ENCODE results near the gene PPP1R13B. TPM values are rescaled to one million over a fixed set of nuclear protein-coding genes. Genes with fewer than 3 reads are reported as not detected.

The PPP1R13B gene
- polyA plus RNA-seq, 1 of the 3 experiments (the other 2 are of a cell fraction), result 5.7 TPM

DNA sequence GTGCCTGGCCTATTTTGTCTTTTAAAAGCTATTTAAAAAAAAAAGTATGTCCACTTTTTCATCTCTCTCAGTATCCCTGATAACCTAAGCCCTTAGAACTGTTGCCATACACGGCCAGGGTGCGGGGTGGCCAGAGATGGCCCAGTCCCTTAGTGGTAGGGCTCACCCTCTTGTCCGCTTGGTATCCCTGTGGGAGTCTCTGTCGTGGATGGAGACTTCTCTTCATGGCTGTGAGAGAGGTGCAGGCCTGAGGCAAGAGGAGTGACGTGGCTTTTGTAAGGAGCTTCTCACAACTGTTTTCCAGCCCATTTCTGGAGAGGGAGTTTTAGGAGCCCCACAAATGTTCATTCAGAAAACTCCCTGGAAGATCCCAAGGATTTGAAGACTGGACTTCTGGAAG, 158.9 kb downstream of the PPP1R13B start:
- no peaks in the 10 kb centered on the region for H3K9me2 ChIP-seq
- H2AFZ ChIP-seq (ENCODE audit: low read depth), result no peak overlapping the region
- H3K27me3 ChIP-seq (ENCODE audit: insufficient read depth), result no peaks in the 10 kb centered on the region
- no peak overlapping the region for H3K4me2 ChIP-seq
- no peak overlapping the region for H3K9ac ChIP-seq
- peaks cover 22% of the 10 kb centered on the region for H3F3A ChIP-seq (replicated peaks; ENCODE audit: insufficient read depth)
- 0 out of 2 replicates have a peak, but pooled peaks cover 7% of the 10 kb centered on the region for H4K20me1 ChIP-seq (ENCODE audit: insufficient read depth)
- ChIA-PET POLR2A (no interaction called here), CTCF (interaction anchor here (2.2 kb wide), 1 partner anchor 9 kb away, joined by 6 read pairs; no protein-coding TSS in a partner anchor)
- no peaks in the 10 kb centered on the region for H3K9me3 ChIP-seq
- H3K4me1 ChIP-seq (ENCODE audit: control insufficient read depth in 1 of 2, insufficient read depth in 2 of 2, low read depth in 1 of 2, low read length in 1 of 2), result peaks cover 0 to 3% of the 10 kb centered on the region in 2 experiments; a peak in 1 of 4 replicates
- TF ChIP-seq, protein P1, sequence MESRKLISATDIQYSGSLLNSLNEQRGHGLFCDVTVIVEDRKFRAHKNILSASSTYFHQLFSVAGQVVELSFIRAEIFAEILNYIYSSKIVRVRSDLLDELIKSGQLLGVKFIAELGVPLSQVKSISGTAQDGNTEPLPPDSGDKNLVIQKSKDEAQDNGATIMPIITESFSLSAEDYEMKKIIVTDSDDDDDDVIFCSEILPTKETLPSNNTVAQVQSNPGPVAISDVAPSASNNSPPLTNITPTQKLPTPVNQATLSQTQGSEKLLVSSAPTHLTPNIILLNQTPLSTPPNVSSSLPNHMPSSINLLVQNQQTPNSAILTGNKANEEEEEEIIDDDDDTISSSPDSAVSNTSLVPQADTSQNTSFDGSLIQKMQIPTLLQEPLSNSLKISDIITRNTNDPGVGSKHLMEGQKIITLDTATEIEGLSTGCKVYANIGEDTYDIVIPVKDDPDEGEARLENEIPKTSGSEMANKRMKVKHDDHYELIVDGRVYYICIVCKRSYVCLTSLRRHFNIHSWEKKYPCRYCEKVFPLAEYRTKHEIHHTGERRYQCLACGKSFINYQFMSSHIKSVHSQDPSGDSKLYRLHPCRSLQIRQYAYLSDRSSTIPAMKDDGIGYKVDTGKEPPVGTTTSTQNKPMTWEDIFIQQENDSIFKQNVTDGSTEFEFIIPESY (IDR thresholded peaks at IDR 0.05; ENCODE audit: borderline replicate concordance, low read depth), result no peak
- TF ChIP-seq, protein P2, sequence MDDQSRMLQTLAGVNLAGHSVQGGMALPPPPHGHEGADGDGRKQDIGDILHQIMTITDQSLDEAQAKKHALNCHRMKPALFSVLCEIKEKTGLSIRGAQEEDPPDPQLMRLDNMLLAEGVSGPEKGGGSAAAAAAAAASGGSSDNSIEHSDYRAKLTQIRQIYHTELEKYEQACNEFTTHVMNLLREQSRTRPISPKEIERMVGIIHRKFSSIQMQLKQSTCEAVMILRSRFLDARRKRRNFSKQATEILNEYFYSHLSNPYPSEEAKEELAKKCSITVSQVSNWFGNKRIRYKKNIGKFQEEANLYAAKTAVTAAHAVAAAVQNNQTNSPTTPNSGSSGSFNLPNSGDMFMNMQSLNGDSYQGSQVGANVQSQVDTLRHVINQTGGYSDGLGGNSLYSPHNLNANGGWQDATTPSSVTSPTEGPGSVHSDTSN (IDR thresholded peaks at IDR 0.05), result no peak
- TF ChIP-seq, protein P3, sequence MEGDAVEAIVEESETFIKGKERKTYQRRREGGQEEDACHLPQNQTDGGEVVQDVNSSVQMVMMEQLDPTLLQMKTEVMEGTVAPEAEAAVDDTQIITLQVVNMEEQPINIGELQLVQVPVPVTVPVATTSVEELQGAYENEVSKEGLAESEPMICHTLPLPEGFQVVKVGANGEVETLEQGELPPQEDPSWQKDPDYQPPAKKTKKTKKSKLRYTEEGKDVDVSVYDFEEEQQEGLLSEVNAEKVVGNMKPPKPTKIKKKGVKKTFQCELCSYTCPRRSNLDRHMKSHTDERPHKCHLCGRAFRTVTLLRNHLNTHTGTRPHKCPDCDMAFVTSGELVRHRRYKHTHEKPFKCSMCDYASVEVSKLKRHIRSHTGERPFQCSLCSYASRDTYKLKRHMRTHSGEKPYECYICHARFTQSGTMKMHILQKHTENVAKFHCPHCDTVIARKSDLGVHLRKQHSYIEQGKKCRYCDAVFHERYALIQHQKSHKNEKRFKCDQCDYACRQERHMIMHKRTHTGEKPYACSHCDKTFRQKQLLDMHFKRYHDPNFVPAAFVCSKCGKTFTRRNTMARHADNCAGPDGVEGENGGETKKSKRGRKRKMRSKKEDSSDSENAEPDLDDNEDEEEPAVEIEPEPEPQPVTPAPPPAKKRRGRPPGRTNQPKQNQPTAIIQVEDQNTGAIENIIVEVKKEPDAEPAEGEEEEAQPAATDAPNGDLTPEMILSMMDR (IDR thresholded peaks at IDR 0.05), result no peak
- no peak for TF ChIP-seq GATA2 (CRISPR knock-in tag; IDR thresholded peaks at IDR 0.05)
- no peak for TF ChIP-seq EP300 (IDR thresholded peaks at IDR 0.05; ENCODE audit: borderline replicate concordance in 1 of 2, low read depth in 1 of 2, low read length in 1 of 2)
- TF ChIP-seq RFX5 (IDR thresholded peaks at IDR 0.05; ENCODE audit: low read length), result no peak
- no peak for TF ChIP-seq TAF1 (IDR thresholded peaks at IDR 0.05; ENCODE audit: borderline replicate concordance, low read depth, low read length)
- TF ChIP-seq TEAD4 (IDR thresholded peaks at IDR 0.05; ENCODE audit: borderline replicate concordance, insufficient read depth), result no peak
- TF ChIP-seq SMC3 (IDR thresholded peaks at IDR 0.05; ENCODE audit: low read depth, low read length), result no peak
- TF ChIP-seq NFIC (IDR thresholded peaks at IDR 0.05; ENCODE audit: borderline replicate concordance), result no peak
- no peak overlapping the region for H3K27ac ChIP-seq (ENCODE audit: low read depth in 2 of 2, low read length in 1 of 2)
- H3K36me3 ChIP-seq (replicated peaks in 1 of 2; ENCODE audit: control insufficient read depth in 1 of 2, insufficient read depth in 2 of 2, low read length in 1 of 2), result peaks cover 67% of the 10 kb centered on the region in 2 experiments
- no peak overlapping the region for H3K4me3 ChIP-seq (ENCODE audit: low read depth in 2 of 2, low read length in 1 of 2)
- no peak for DNase-seq
- WGBS (ENCODE audit: low lambda C conversion rate), result 95% methylated on average over 5 of the region's 5 CpGs
- peaks cover 64% of the 10 kb centered on the region; the same call in 1 of the 2 replicates for H3K79me2 ChIP-seq (ENCODE audit: insufficient read depth)

DNA sequence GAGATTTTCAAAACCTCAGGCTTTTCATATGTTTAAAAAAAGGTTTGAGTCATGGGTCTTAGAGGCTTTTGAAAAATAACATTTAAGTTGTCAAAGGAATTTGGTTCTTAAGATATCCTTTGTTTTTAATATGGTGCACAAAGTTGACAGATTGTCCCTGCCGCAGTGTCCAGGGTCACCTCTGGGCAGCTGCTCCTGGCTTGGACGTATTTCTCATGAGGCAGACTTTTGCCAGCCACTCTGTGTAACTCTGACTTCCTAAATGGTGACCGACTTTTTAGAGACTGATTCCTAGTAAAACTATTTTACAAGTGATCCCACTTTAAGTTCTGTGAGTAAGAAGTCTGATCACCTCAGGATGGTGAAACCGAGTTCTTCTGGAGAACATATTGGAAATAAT, 159.7 kb downstream of the PPP1R13B start:
- H3K4me1 ChIP-seq (ENCODE audit: control insufficient read depth in 1 of 2, insufficient read depth in 2 of 2, low read depth in 1 of 2, low read length in 1 of 2), result peaks cover 0 to under 1% of the 10 kb centered on the region in 2 experiments; a peak in 1 of 4 replicates
- H3K9ac ChIP-seq, result no peak overlapping the region
- H4K20me1 ChIP-seq (ENCODE audit: insufficient read depth), result 0 out of 2 replicates have a peak, but pooled peaks cover 7% of the 10 kb centered on the region
- H3K4me2 ChIP-seq, result no peak overlapping the region
- no peak overlapping the region for H2AFZ ChIP-seq (ENCODE audit: low read depth)
- TF ChIP-seq RXRA (IDR thresholded peaks at IDR 0.05; ENCODE audit: borderline replicate concordance, low read depth) (no peak), TCF12 (IDR thresholded peaks at IDR 0.05) (no peak), TAF1 (IDR thresholded peaks at IDR 0.05; ENCODE audit: borderline replicate concordance, low read depth, low read length) (no peak), RFX5 (IDR thresholded peaks at IDR 0.05; ENCODE audit: low read length) (no peak), CHD2 (IDR thresholded peaks at IDR 0.05; ENCODE audit: low read length, partially characterized antibody) (no peak)
- TF ChIP-seq, protein P4, sequence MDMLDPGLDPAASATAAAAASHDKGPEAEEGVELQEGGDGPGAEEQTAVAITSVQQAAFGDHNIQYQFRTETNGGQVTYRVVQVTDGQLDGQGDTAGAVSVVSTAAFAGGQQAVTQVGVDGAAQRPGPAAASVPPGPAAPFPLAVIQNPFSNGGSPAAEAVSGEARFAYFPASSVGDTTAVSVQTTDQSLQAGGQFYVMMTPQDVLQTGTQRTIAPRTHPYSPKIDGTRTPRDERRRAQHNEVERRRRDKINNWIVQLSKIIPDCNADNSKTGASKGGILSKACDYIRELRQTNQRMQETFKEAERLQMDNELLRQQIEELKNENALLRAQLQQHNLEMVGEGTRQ (IDR thresholded peaks at IDR 0.05; ENCODE audit: borderline replicate concordance, low read depth, low read length), result no peak
- TF ChIP-seq, protein P5, sequence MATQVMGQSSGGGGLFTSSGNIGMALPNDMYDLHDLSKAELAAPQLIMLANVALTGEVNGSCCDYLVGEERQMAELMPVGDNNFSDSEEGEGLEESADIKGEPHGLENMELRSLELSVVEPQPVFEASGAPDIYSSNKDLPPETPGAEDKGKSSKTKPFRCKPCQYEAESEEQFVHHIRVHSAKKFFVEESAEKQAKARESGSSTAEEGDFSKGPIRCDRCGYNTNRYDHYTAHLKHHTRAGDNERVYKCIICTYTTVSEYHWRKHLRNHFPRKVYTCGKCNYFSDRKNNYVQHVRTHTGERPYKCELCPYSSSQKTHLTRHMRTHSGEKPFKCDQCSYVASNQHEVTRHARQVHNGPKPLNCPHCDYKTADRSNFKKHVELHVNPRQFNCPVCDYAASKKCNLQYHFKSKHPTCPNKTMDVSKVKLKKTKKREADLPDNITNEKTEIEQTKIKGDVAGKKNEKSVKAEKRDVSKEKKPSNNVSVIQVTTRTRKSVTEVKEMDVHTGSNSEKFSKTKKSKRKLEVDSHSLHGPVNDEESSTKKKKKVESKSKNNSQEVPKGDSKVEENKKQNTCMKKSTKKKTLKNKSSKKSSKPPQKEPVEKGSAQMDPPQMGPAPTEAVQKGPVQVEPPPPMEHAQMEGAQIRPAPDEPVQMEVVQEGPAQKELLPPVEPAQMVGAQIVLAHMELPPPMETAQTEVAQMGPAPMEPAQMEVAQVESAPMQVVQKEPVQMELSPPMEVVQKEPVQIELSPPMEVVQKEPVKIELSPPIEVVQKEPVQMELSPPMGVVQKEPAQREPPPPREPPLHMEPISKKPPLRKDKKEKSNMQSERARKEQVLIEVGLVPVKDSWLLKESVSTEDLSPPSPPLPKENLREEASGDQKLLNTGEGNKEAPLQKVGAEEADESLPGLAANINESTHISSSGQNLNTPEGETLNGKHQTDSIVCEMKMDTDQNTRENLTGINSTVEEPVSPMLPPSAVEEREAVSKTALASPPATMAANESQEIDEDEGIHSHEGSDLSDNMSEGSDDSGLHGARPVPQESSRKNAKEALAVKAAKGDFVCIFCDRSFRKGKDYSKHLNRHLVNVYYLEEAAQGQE (IDR thresholded peaks at IDR 0.05; ENCODE audit: low read depth, low read length), result no peak
- H3K27ac ChIP-seq (ENCODE audit: low read depth in 2 of 2, low read length in 1 of 2), result no peak overlapping the region
- WGBS (ENCODE audit: low lambda C conversion rate), result 98% methylated on average over 4 of the region's 4 CpGs
- ChIA-PET CTCF (interaction anchor here (2.2 kb wide), 1 partner anchor 8 kb away, joined by 6 read pairs; no protein-coding TSS in a partner anchor), POLR2A (no interaction called here)
- DNase-seq, result no peak
- H3F3A ChIP-seq (replicated peaks; ENCODE audit: insufficient read depth), result peaks cover 20% of the 10 kb centered on the region
- H3K36me3 ChIP-seq (replicated peaks in 1 of 2; ENCODE audit: control insufficient read depth in 1 of 2, insufficient read depth in 2 of 2, low read length in 1 of 2), result peaks cover 67 to 68% of the 10 kb centered on the region in 2 experiments
- H3K27me3 ChIP-seq (ENCODE audit: insufficient read depth), result no peaks in the 10 kb centered on the region
- H3K79me2 ChIP-seq (ENCODE audit: insufficient read depth), result peaks cover 70% of the 10 kb centered on the region; the same call in 1 of the 2 replicates
- H3K9me2 ChIP-seq, result no peaks in the 10 kb centered on the region
- no peak overlapping the region for H3K4me3 ChIP-seq (ENCODE audit: low read depth in 2 of 2, low read length in 1 of 2)
- no peaks in the 10 kb centered on the region for H3K9me3 ChIP-seq
